GM23248 (cell line): ENCODE data around the gene CARD8. TPM values are rescaled to one million over a fixed set of nuclear protein-coding genes. Genes with fewer than 3 reads are reported as not detected.

Experiments used
- DNase-seq: peaks from one replicate; pipeline ENCODE4 v3.0.0-alpha.2; 2015
- H2AFZ ChIP-seq: fragments of 200-600 bp; sonication (generic); 2 replicates; pipeline ENCODE4 v1.6.1; 2016; ENCODE audit warnings: antibody characterized with exemption
- H3F3A ChIP-seq: fragments of 200-600 bp; sonication (generic); 2 replicates; pipeline ENCODE4 v1.6.1; 2016; ENCODE audit warnings: mild to moderate bottlenecking, antibody characterized with exemption, mixed run types; ENCODE audit not compliant: insufficient read depth
- H3K27ac ChIP-seq: fragments of 200-600 bp; sonication (generic); 2 replicates; pipeline ENCODE4 v1.5.1; 2016; ENCODE audit warnings: mild to moderate bottlenecking
- H3K27me3 ChIP-seq: fragments of 200-600 bp; sonication (generic); replicated peaks from 2 replicates; pipeline ENCODE4 v1.6.1; 2016; ENCODE audit warnings: mild to moderate bottlenecking; ENCODE audit not compliant: insufficient read depth
- H3K36me3 ChIP-seq: fragments of 200-600 bp; sonication (generic); 2 replicates; pipeline ENCODE4 v1.6.1; 2016; ENCODE audit warnings: low read depth, mild to moderate bottlenecking
- H3K4me1 ChIP-seq: fragments of 200-600 bp; sonication (generic); 2 replicates; pipeline ENCODE4 v1.6.1; 2016; ENCODE audit warnings: mild to moderate bottlenecking; ENCODE audit not compliant: insufficient read depth
- H3K4me2 ChIP-seq: fragments of 200-600 bp; sonication (generic); one replicate; pipeline ENCODE4 v1.6.1; 2016; ENCODE audit warnings: mild to moderate bottlenecking; ENCODE audit not compliant: unreplicated experiment
- H3K4me3 ChIP-seq: fragments of 200-600 bp; sonication (generic); 2 replicates; pipeline ENCODE4 v1.5.1; 2016; ENCODE audit warnings: mild to moderate bottlenecking
- H3K79me2 ChIP-seq: fragments of 200-600 bp; sonication (generic); 2 replicates; pipeline ENCODE4 v1.6.1; 2016; ENCODE audit warnings: mild to moderate bottlenecking; ENCODE audit not compliant: insufficient read depth
- H3K9ac ChIP-seq: fragments of 200-600 bp; sonication (generic); 2 replicates; pipeline ENCODE4 v1.6.1; 2016; ENCODE audit warnings: mild to moderate bottlenecking
- H3K9me2 ChIP-seq: fragments of 200-600 bp; sonication (generic); 2 replicates; pipeline ENCODE4 v1.6.1; 2016; ENCODE audit warnings: mixed run types, mild to moderate bottlenecking, moderate library complexity; ENCODE audit not compliant: insufficient read depth
- H3K9me3 ChIP-seq: fragments of 200-600 bp; sonication (generic); one replicate; pipeline ENCODE4 v1.6.1; 2017; ENCODE audit warnings: low read depth
- H4K20me1 ChIP-seq: fragments of 200-600 bp; sonication (generic); 2 replicates; pipeline ENCODE4 v1.6.0; 2016; ENCODE audit not compliant: insufficient read depth
- EZH2 ChIP-seq: fragments of 200-600 bp; sonication (generic); IDR thresholded peaks from 2 replicates; pipeline ENCODE4 v1.6.1; 2018; ENCODE audit warnings: antibody characterized with exemption, mild to moderate bottlenecking; ENCODE audit not compliant: insufficient read depth, poor library complexity, severe bottlenecking
- EZH2phosphoT487 ChIP-seq: fragments of 200-600 bp; sonication (generic); IDR thresholded peaks from 2 replicates; pipeline ENCODE4 v1.6.1; 2018; ENCODE audit warnings: antibody characterized with exemption, moderate library complexity, mild to moderate bottlenecking, low read depth; ENCODE audit not compliant: insufficient read depth
- WGBS, 2 experiments: methylation state at CpG; one replicate each; pipeline ENCODE4 v1.1.6; 2015 to 2017; ENCODE audit warnings: low lambda C conversion rate in 2 of 2, low coverage in 1 of 2; ENCODE audit errors: missing lambda C conversion rate in 2 of 2; 5-methylcytosine and 5-hydroxymethylcytosine counted together
- in situ Hi-C: fragments of 300-500 bp; cut with MboI; formaldehyde crosslinking; loops from 2 replicates; pipeline ENCODE4 v1.15.0; 2020
- polyA plus RNA-seq: library from polyadenylated mRNA; unstranded; fragments of >200 nt; fragmentation: Nextera tagmentation; extraction: Ambion mirVana; gene quantifications from 2 replicates; pipeline ENCODE4 v1.2.1, GENCODE V29; 2016
- total RNA-seq: library from RNA; depleted of rRNA; stranded (reverse); fragments of >200 nt; shearing (Covaris generic); gene quantifications from 2 replicates; pipeline ENCODE4 v1.2.3, GENCODE V29; 2014

CARD8 gene
- total and polyA plus RNA-seq, 2 experiments from 2014 or later = 6.3 to 12.9 TPM

- H3K4me2 ChIP-seq = no peak overlapping the region
- no peaks in the 10 kb centered on the region for H3K36me3 ChIP-seq
- no peaks in the 10 kb centered on the region for H3K27me3 ChIP-seq
- no peaks in the 10 kb centered on the region for H3K4me1 ChIP-seq
- peaks cover 19% of the 10 kb centered on the region for H3K79me2 ChIP-seq
- H3F3A ChIP-seq = no peaks in the 10 kb centered on the region
- H3K4me3 ChIP-seq = no peak overlapping the region
- H3K9ac ChIP-seq = no peak overlapping the region
- H3K9me2 ChIP-seq = no peaks in the 10 kb centered on the region
- no peak for DNase-seq
- in situ Hi-C loops = no loop called here
- H3K9me3 ChIP-seq = no peaks in the 10 kb centered on the region
- no peak overlapping the region for H2AFZ ChIP-seq
- TF ChIP-seq EZH2 = no peak
- TF ChIP-seq EZH2phosphoT487 = no peak
- no peak overlapping the region for H3K27ac ChIP-seq
- no peaks in the 10 kb centered on the region for H4K20me1 ChIP-seq
- WGBS, 2 experiments = 91 to 92% methylated on average over 13 of the region's 13 CpGs
Observed at GRCh38 chr19:48249502-48250014, 6.2 kb downstream of the CARD8 start.

GRCh38 chr19:48248081-48248833, 7.5 kb downstream of the CARD8 start:
- in situ Hi-C loops = no loop called here
- H3K27ac ChIP-seq = no peak overlapping the region
- H3K4me1 ChIP-seq = no peaks in the 10 kb centered on the region
- H3K79me2 ChIP-seq = peaks cover 6% of the 10 kb centered on the region
- no peaks in the 10 kb centered on the region for H3K9me3 ChIP-seq
- H4K20me1 ChIP-seq = no peaks in the 10 kb centered on the region
- no peak for DNase-seq
- no peaks in the 10 kb centered on the region for H3K9me2 ChIP-seq
- no peak overlapping the region for H3K4me3 ChIP-seq
- no peaks in the 10 kb centered on the region for H3K27me3 ChIP-seq
- H3F3A ChIP-seq = no peaks in the 10 kb centered on the region
- H3K9ac ChIP-seq = no peak overlapping the region
- TF ChIP-seq EZH2 (no peak), EZH2phosphoT487 (no peak)
- no peak overlapping the region for H3K4me2 ChIP-seq
- WGBS, 2 experiments = 86 to 90% methylated on average over 7 of the region's 7 CpGs
- H2AFZ ChIP-seq = no peak overlapping the region
- no peaks in the 10 kb centered on the region for H3K36me3 ChIP-seq

- no peak for DNase-seq
- Histone ChIP-seq H3F3A (no peaks in the 10 kb centered on the region), H3K36me3 (no peaks in the 10 kb centered on the region), H3K27ac (no peak overlapping the region), H3K9me3 (no peaks in the 10 kb centered on the region), H2AFZ (no peak overlapping the region), H3K9me2 (no peaks in the 10 kb centered on the region), H3K4me3 (no peak overlapping the region), H3K9ac (no peak overlapping the region), H4K20me1 (no peaks in the 10 kb centered on the region), H3K4me2 (no peak overlapping the region), H3K79me2 (no peaks in the 10 kb centered on the region), H3K4me1 (no peaks in the 10 kb centered on the region), H3K27me3 (no peaks in the 10 kb centered on the region)
- 97 to 99% methylated on average over 3 of the region's 3 CpGs for WGBS, 2 experiments
- TF ChIP-seq EZH2 = no peak
- in situ Hi-C loops = no loop called here
Observed at GRCh38 chr19:48247212-48247611, 8.5 kb downstream of the CARD8 start.

- Histone ChIP-seq H3K4me3 (no peak overlapping the region), H3K4me2 (no peak overlapping the region), H3K9ac (no peak overlapping the region), H3K27me3 (no peaks in the 10 kb centered on the region), H3K27ac (no peak overlapping the region), H3K36me3 (no peaks in the 10 kb centered on the region), H3K9me3 (no peaks in the 10 kb centered on the region), H3K9me2 (no peaks in the 10 kb centered on the region), H3K79me2 (no peaks in the 10 kb centered on the region), H4K20me1 (no peaks in the 10 kb centered on the region), H3F3A (no peaks in the 10 kb centered on the region), H2AFZ (no peak overlapping the region), H3K4me1 (no peaks in the 10 kb centered on the region)
- no peak for TF ChIP-seq EZH2phosphoT487
- TF ChIP-seq EZH2 = no peak
- in situ Hi-C loops = no loop called here
- WGBS, 2 experiments = 86 to 91% methylated on average over 5 of the region's 5 CpGs
- DNase-seq = no peak
Observed at GRCh38 chr19:48246101-48246500, 9.6 kb downstream of the CARD8 start.
